Panc1 (cell line): Measurements from ENCODE around the gene WFDC12.
"Not testable (repeated sequence)": the region's sequence is repeated elsewhere in the genome, so short reads cannot be mapped to it uniquely, and the experiment has no call there.

ENCODE experiments used
- CTCF ChIP-seq: fragments of 450-650 bp; IDR thresholded peaks from 2 replicates; pipeline ENCODE4 v1.5.1; 2017; ENCODE audit warnings: mild to moderate bottlenecking
- REST ChIP-seq, 2 experiments: IDR thresholded peaks; 2 replicates each; pipeline ENCODE4 v1.6.1; 2011 to 2012; ENCODE audit warnings: low read depth in 2 of 2, control low read depth in 1 of 2, low read length in 1 of 2, mild to moderate bottlenecking in 1 of 2, moderate library complexity in 1 of 2; ENCODE audit not compliant: insufficient read depth in 1 of 2

GRCh38 chr20:45139733-45140375 is 15.6 kb upstream of the WFDC12 start:
- TF ChIP-seq CTCF; REST (IDR thresholded peaks at IDR 0.05; ENCODE audit: insufficient read depth in 1 of 2, low read depth in 2 of 2, low read length in 1 of 2): not testable (repeated sequence)
